NCI-H748 treated with DMSO at 0.1 percent for 48 hours (cell line): Measurements from ENCODE around the gene HOXC10.

ENCODE experiments used
- DNase-seq: peaks from one replicate; lab custom pipeline; 2025; lab: John Stamatoyannopoulos, UW

Gene HOXC10

GRCh38 chr12:53984901-53985691 is at the start of gene HOXC10:
HOXC10 (plus strand) TSS chr12:53985146; CDS start chr12:53985260, 114 bp downstream.
- peak; percentile 80 for DNase-seq

GRCh38 chr12:53935383-53936341 is 49.3 kb upstream of the HOXC10 start:
- DNase-seq, result no peak

GRCh38 chr12:53937099-53937498 is 47.8 kb upstream of the HOXC10 start:
- no peak for DNase-seq

GRCh38 chr12:53937596-53938325 is 47.2 kb upstream of the HOXC10 start:
- no peak for DNase-seq

GRCh38 chr12:53938326-53939140 is 46.4 kb upstream of the HOXC10 start, which contains the start of gene HOXC13:
HOXC13 (plus strand) TSS chr12:53938831; CDS start chr12:53938907, 76 bp downstream.
- peak; percentile 98 for DNase-seq

- peak; percentile 25 for DNase-seq
Measured at GRCh38 chr12:53939141-53940108, 45.5 kb upstream of the HOXC10 start.

- DNase-seq, result no peak
Measured at GRCh38 chr12:53940443-53941014, 44.4 kb upstream of the HOXC10 start.

- DNase-seq, result no peak
Measured at GRCh38 chr12:53941187-53941586, 43.8 kb upstream of the HOXC10 start.

- DNase-seq, result no peak
Measured at GRCh38 chr12:53941750-53942149, 43.2 kb upstream of the HOXC10 start.

GRCh38 chr12:53942467-53942997 is 42.4 kb upstream of the HOXC10 start:
- no peak for DNase-seq

GRCh38 chr12:53944209-53944608 is 40.7 kb upstream of the HOXC10 start:
- DNase-seq, result no peak

- no peak for DNase-seq
Measured at GRCh38 chr12:53944907-53945847, 39.8 kb upstream of the HOXC10 start.

GRCh38 chr12:53947743-53948142 is 37.2 kb upstream of the HOXC10 start:
- no peak for DNase-seq

- DNase-seq, result no peak
Measured at GRCh38 chr12:53948650-53949593, 36.0 kb upstream of the HOXC10 start.

- DNase-seq, result peak; percentile 76
Measured at GRCh38 chr12:53949631-53950436, 35.1 kb upstream of the HOXC10 start.

- no peak for DNase-seq
Measured at GRCh38 chr12:53950437-53950773, 34.5 kb upstream of the HOXC10 start.
